WTC11 (cell line): ENCODE results near the gene LY6G5C. TPM values are rescaled to one million over a fixed set of nuclear protein-coding genes. Genes with fewer than 3 reads are reported as not detected.

ENCODE experiments used
- ATAC-seq: fragments of 200-7000 bp; cut with Tn5 transposase; 2 replicates; pipeline ENCODE4 v1.10.0; 2021; ENCODE audit warnings: mild to moderate bottlenecking, moderate library complexity
- CTCF ChIA-PET: fragments of 300-600 bp; sonication (Branson Sonifier 250); formaldehyde crosslinking; loops from one replicate; lab custom pipeline; 2021; ENCODE audit warnings: antibody characterized with exemption; lab: Charles Lee
- POLR2A ChIA-PET: fragments of 350-600 bp; sonication (Branson Sonifier 250); formaldehyde crosslinking; loops from one replicate; lab custom pipeline; 2021; ENCODE audit warnings: antibody characterized with exemption; lab: Charles Lee
- DNase-seq: peaks from one replicate; pipeline ENCODE4 v3.0.0; 2021; ENCODE audit warnings: low spot score
- H3K27ac Mint-ChIP-seq: 2 replicates; pipeline ENCODE4 v1.8.0; 2021; ENCODE audit warnings: mixed read lengths
- H3K27me3 Mint-ChIP-seq: 2 replicates; pipeline ENCODE4 v1.8.0; 2021; ENCODE audit warnings: low read depth, mild to moderate bottlenecking, moderate library complexity, mixed read lengths
- H3K36me3 Mint-ChIP-seq: 2 replicates; pipeline ENCODE4 v1.8.0; 2021; ENCODE audit warnings: mixed read lengths
- H3K4me1 Mint-ChIP-seq: 2 replicates; pipeline ENCODE4 v1.8.0; 2022; ENCODE audit warnings: mixed read lengths
- H3K4me3 Mint-ChIP-seq: 2 replicates; pipeline ENCODE4 v1.8.0; 2021; ENCODE audit warnings: mild to moderate bottlenecking, moderate library complexity, mixed read lengths
- H3K9me3 Mint-ChIP-seq: 2 replicates; pipeline ENCODE4 v1.8.0; 2021; ENCODE audit warnings: mixed read lengths
- ELF4 ChIP-seq: sonication (generic); formaldehyde crosslinking; IDR thresholded peaks from 2 replicates; pipeline ENCODE4 v1.8.1; 2022; ENCODE audit warnings: low read depth, mild to moderate bottlenecking, moderate library complexity, missing genetic modification reagents
- ETV6 ChIP-seq: sonication (generic); formaldehyde crosslinking; IDR thresholded peaks from 2 replicates; pipeline ENCODE4 v1.8.1; 2022; ENCODE audit warnings: mild to moderate bottlenecking, missing genetic modification reagents
- FOXP1 ChIP-seq: sonication (generic); formaldehyde crosslinking; IDR thresholded peaks from 2 replicates; pipeline ENCODE4 v1.8.0; 2022; ENCODE audit warnings: missing genetic modification reagents, mild to moderate bottlenecking, moderate library complexity, borderline replicate concordance
- GABPB1 ChIP-seq: sonication (generic); formaldehyde crosslinking; IDR thresholded peaks from 2 replicates; pipeline ENCODE4 v1.8.1; 2023; ENCODE audit warnings: mild to moderate bottlenecking, missing genetic modification reagents
- IRF2 ChIP-seq: sonication (generic); formaldehyde crosslinking; IDR thresholded peaks from 2 replicates; pipeline ENCODE4 v1.8.0; 2022; ENCODE audit warnings: low read depth, missing genetic modification reagents, borderline replicate concordance
- MXD4 ChIP-seq: fragments of 250-450 bp; sonication (Bioruptor Pico); IDR thresholded peaks from 2 replicates; pipeline ENCODE4 v1.8.0; 2021; ENCODE audit warnings: mild to moderate bottlenecking, moderate library complexity, borderline replicate concordance
- MYBL2 ChIP-seq: sonication (generic); formaldehyde crosslinking; IDR thresholded peaks from 2 replicates; pipeline ENCODE4 v1.8.1; 2023; ENCODE audit warnings: mild to moderate bottlenecking, moderate library complexity, missing genetic modification reagents
- NFYB ChIP-seq: sonication (generic); formaldehyde crosslinking; conservative IDR thresholded peaks from 2 replicates; pipeline ENCODE4 v1.8.0; 2022; ENCODE audit warnings: low read depth, missing genetic modification reagents
- TEAD1 ChIP-seq: sonication (generic); formaldehyde crosslinking; IDR thresholded peaks from 2 replicates; pipeline ENCODE4 v1.8.0; 2022; ENCODE audit warnings: mild to moderate bottlenecking, missing genetic modification reagents
- ZNF138 ChIP-seq: sonication (generic); formaldehyde crosslinking; conservative IDR thresholded peaks from 2 replicates; pipeline ENCODE4 v1.8.1; 2022; ENCODE audit warnings: mild to moderate bottlenecking, moderate library complexity, missing genetic modification reagents
- total RNA-seq: library from RNA; stranded (reverse); gene quantifications from 3 replicates; pipeline ENCODE4 v1.2.3, GENCODE V29; 2021
- TF ChIP-seq, protein P1 (sequence below): sonication (generic); formaldehyde crosslinking; IDR thresholded peaks from 2 replicates; pipeline ENCODE4 v1.8.0; 2022; ENCODE audit warnings: mild to moderate bottlenecking, missing genetic modification reagents
- TF ChIP-seq, protein P2 (sequence below): sonication (generic); formaldehyde crosslinking; IDR thresholded peaks from 2 replicates; pipeline ENCODE4 v1.8.0; 2022; ENCODE audit warnings: mild to moderate bottlenecking, missing genetic modification reagents
- TF ChIP-seq, protein P3 (sequence below): sonication (generic); formaldehyde crosslinking; IDR thresholded peaks from 2 replicates; pipeline ENCODE4 v1.8.0; 2022; ENCODE audit warnings: mild to moderate bottlenecking, missing genetic modification reagents
- TF ChIP-seq, protein P4 (sequence below): fragments of 200-600 bp; IDR thresholded peaks from 2 replicates; pipeline ENCODE4 v1.8.0; 2022; ENCODE audit warnings: antibody characterized with exemption
- TF ChIP-seq, protein P5 (sequence below): sonication (generic); formaldehyde crosslinking; conservative IDR thresholded peaks from 2 replicates; pipeline ENCODE4 v1.8.1; 2023; ENCODE audit warnings: mild to moderate bottlenecking, low read depth, missing genetic modification reagents, moderate library complexity

The LY6G5C gene
- total RNA-seq, 1 experiment from 2014 or later: 1.0 TPM

DNA sequence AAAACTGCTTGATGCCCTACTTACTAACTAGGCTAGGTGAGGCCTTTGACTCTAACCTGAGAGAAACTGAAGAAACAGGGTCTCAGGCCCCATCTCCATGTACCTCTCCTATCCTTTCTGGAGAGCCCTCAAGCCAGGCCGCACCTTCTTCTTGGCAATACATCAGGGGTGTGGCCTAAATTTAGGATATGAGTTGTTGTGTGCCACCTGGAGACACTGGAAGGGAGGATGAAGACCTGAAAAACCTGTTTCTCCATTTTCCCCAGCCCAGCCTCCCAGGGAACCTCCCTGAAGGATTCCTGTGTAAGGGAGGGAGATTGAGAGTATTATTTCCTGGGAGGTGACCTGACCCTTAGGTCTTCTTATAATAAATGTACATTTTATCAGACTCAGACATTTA, 37.4 kb upstream of the LY6G5C start (continued):
- TF ChIP-seq NFYB: no peak
- TF ChIP-seq, protein P1, sequence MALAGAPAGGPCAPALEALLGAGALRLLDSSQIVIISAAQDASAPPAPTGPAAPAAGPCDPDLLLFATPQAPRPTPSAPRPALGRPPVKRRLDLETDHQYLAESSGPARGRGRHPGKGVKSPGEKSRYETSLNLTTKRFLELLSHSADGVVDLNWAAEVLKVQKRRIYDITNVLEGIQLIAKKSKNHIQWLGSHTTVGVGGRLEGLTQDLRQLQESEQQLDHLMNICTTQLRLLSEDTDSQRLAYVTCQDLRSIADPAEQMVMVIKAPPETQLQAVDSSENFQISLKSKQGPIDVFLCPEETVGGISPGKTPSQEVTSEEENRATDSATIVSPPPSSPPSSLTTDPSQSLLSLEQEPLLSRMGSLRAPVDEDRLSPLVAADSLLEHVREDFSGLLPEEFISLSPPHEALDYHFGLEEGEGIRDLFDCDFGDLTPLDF (CRISPR knock-in tag): no peak
- TF ChIP-seq ETV6 (CRISPR knock-in tag): no peak
- no peak for TF ChIP-seq TEAD1 (CRISPR knock-in tag)
- no peak for TF ChIP-seq FOXP1 (CRISPR knock-in tag)
- TF ChIP-seq, protein P2, sequence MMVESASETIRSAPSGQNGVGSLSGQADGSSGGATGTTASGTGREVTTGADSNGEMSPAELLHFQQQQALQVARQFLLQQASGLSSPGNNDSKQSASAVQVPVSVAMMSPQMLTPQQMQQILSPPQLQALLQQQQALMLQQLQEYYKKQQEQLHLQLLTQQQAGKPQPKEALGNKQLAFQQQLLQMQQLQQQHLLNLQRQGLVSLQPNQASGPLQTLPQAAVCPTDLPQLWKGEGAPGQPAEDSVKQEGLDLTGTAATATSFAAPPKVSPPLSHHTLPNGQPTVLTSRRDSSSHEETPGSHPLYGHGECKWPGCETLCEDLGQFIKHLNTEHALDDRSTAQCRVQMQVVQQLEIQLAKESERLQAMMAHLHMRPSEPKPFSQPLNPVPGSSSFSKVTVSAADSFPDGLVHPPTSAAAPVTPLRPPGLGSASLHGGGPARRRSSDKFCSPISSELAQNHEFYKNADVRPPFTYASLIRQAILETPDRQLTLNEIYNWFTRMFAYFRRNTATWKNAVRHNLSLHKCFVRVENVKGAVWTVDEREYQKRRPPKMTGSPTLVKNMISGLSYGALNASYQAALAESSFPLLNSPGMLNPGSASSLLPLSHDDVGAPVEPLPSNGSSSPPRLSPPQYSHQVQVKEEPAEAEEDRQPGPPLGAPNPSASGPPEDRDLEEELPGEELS (CRISPR knock-in tag): no peak
- no peak for TF ChIP-seq MYBL2 (CRISPR knock-in tag)

DNA sequence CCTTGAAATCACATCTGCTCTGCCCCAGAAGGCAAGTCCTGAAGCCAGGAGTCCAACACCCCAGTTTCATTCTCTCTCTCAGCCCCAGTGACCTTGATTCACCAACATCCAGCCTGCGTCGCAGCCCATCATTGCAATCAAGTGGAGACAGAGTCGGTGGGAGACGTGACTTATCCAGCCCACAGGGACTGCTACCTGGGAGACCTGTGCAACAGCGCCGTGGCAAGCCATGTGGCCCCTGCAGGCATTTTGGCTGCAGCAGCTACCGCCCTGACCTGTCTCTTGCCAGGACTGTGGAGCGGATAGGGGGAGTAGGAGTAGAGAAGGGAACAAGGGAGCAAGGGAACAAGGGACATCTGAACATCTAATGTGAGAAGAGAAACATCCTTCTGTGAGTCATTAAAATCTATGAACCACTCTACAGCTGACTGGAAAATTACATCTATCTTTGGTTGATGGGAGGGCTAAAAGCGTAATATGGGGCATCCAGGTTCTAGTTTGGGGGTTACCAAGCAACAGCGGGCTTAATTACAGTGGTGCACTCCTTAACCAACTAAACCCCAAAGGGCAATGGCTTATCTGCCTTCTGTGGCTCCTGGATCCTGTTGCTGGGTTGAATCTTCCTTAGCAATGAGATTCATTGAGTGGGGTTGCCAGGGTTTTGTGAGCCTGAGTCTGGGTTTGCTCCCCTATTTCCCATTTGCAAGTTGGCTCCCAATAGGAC, 36.8 kb upstream of the LY6G5C start:
- Mint-ChIP-seq H3K4me3 (no peak overlapping the region; the same call in 1 of the 2 replicates), H3K27ac (peak overlapping the region; percentile 20; the same call in 1 of the 2 replicates), H3K27me3 (peaks cover 4% of the 10 kb centered on the region; the same call in 1 of the 2 replicates), H3K36me3 (no peaks in the 10 kb centered on the region), H3K4me1 (peaks cover 37% of the 10 kb centered on the region), H3K9me3 (no peaks in the 10 kb centered on the region)
- peak; percentile 76 for ATAC-seq
- ChIA-PET CTCF (interaction anchor here (0.5 to 1.3 kb wide), 6 partner anchors 12 to 385 kb away, joined by 3 to 9 read pairs (median 6); partner anchors contain the start of genes ABHD16A, DDAH2 and GPANK1), POLR2A (no interaction called here)
- DNase-seq: peak; percentile 71
- TF ChIP-seq GABPB1: no peak
- TF ChIP-seq, protein P3, sequence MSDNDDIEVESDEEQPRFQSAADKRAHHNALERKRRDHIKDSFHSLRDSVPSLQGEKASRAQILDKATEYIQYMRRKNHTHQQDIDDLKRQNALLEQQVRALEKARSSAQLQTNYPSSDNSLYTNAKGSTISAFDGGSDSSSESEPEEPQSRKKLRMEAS: 0 out of 2 replicates have a peak, but pooled peaks have one; percentile 36

DNA sequence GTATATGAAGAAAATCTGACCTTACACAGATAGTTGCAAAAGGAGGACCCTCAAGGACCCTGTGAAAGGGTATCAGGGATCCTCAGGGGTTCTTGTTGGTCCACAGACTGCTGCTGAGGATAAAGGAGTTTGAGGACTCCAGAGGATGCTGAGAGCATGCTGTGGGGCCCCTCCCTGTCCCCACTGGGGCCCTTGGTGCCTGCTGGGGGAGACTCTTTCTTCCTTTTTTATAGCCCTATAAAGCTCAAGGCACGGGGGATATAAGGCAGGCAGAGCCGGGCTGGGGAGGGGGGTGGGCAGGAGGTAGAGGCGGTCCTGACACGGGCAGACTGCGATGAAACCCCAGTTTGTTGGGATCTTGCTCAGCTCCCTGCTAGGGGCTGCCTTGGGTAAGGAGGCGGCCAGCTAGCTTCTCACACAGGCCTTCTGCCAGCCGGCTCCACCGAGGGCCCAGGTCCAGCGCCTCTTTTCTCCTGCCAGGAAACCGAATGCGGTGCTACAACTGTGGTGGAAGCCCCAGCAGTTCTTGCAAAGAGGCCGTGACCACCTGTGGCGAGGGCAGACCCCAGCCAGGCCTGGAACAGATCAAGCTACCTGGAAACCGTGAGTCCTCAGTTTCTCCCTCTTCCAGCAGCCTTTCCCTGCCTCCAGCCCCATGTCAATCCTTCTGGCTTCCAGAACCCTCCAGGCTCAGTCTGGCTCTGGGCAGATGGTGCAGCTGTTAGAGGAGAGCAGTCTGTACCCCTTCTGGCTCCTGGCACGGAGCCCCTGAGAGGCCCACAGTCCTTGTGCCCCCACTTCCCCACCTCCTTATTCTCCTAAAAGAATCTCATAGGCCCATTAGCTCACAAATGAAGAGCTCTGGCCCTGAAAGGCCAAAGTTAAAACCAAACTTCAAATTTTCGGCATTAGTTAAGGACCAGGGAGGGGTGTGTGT, 34.4 kb upstream of the LY6G5C start, which contains the start of gene LY6G6D:
LY6G6D (plus strand) TSS at position 327 of the 937 bp plus-strand sequence; CDS start at position 335, 8 bp downstream.
- ChIA-PET POLR2A (interaction anchor here (1.2 kb wide), 1 partner anchor 112 kb away, joined by 6 read pairs; the partner anchor contains the start of gene HSPA1B), CTCF (interaction anchor here (1.1 to 2.3 kb wide), 5 partner anchors 12 to 237 kb away, joined by 3 to 24 read pairs (median 6); partner anchors contain the start of genes ABHD16A and DDAH2)
- no peak for DNase-seq
- Mint-ChIP-seq H3K27me3 (no peaks in the 10 kb centered on the region; the same call in 1 of the 2 replicates), H3K27ac (no peak within 1 kb of the TSS), H3K4me3 (no peak within 1 kb of the TSS), H3K9me3 (no peaks in the 10 kb centered on the region), H3K4me1 (peaks cover 45% of the 10 kb centered on the region), H3K36me3 (no peaks in the 10 kb centered on the region)
- ATAC-seq: no peak
- TF ChIP-seq, protein P4, sequence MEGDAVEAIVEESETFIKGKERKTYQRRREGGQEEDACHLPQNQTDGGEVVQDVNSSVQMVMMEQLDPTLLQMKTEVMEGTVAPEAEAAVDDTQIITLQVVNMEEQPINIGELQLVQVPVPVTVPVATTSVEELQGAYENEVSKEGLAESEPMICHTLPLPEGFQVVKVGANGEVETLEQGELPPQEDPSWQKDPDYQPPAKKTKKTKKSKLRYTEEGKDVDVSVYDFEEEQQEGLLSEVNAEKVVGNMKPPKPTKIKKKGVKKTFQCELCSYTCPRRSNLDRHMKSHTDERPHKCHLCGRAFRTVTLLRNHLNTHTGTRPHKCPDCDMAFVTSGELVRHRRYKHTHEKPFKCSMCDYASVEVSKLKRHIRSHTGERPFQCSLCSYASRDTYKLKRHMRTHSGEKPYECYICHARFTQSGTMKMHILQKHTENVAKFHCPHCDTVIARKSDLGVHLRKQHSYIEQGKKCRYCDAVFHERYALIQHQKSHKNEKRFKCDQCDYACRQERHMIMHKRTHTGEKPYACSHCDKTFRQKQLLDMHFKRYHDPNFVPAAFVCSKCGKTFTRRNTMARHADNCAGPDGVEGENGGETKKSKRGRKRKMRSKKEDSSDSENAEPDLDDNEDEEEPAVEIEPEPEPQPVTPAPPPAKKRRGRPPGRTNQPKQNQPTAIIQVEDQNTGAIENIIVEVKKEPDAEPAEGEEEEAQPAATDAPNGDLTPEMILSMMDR: no peak
- TF ChIP-seq ELF4 (CRISPR knock-in tag): no peak
- TF ChIP-seq, protein P5, sequence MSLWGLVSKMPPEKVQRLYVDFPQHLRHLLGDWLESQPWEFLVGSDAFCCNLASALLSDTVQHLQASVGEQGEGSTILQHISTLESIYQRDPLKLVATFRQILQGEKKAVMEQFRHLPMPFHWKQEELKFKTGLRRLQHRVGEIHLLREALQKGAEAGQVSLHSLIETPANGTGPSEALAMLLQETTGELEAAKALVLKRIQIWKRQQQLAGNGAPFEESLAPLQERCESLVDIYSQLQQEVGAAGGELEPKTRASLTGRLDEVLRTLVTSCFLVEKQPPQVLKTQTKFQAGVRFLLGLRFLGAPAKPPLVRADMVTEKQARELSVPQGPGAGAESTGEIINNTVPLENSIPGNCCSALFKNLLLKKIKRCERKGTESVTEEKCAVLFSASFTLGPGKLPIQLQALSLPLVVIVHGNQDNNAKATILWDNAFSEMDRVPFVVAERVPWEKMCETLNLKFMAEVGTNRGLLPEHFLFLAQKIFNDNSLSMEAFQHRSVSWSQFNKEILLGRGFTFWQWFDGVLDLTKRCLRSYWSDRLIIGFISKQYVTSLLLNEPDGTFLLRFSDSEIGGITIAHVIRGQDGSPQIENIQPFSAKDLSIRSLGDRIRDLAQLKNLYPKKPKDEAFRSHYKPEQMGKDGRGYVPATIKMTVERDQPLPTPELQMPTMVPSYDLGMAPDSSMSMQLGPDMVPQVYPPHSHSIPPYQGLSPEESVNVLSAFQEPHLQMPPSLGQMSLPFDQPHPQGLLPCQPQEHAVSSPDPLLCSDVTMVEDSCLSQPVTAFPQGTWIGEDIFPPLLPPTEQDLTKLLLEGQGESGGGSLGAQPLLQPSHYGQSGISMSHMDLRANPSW (CRISPR knock-in tag): no peak
- no peak for TF ChIP-seq IRF2 (CRISPR knock-in tag)
- no peak for TF ChIP-seq ZNF138 (CRISPR knock-in tag)
- TF ChIP-seq MXD4: no peak
- TF ChIP-seq, protein P2 (CRISPR knock-in tag): no peak
